ENCODE measurements around the gene SZT2.

- TF ChIP-seq CTCF (IDR thresholded peaks at IDR 0.05) (no peak), POLR2A (IDR thresholded peaks at IDR 0.05) (no peak)
Observed at GRCh38 chr1:43431676-43432075, 42.0 kb downstream of the SZT2 start.
